Measurements from ENCODE around the gene EEF1A1. TPM values are rescaled to one million over a fixed set of nuclear protein-coding genes. Genes with fewer than 3 reads are reported as not detected.

The EEF1A1 gene
- polyA plus RNA-seq (9,858 to 11,226 TPM (median 10,860 TPM) in 3 replicates), polyA minus RNA-seq (7,780 to 11,023 TPM (median 10,902 TPM) in 3 replicates)
- 6,665 TPM for polyA plus RNA-seq (2011; ENCODE audit: low read depth)
- polyA plus RNA-seq (2011; cell fraction: cytosol; rRNA removed): 11,685 and 14,872 TPM in 2 replicates
- 3,107 and 3,232 TPM in 2 replicates for polyA plus RNA-seq (2011; cell fraction: nucleus; rRNA removed)
- polyA plus RNA-seq (2012; ENCODE audit: low replicate concordance): 6,746 and 12,205 TPM in 2 replicates
- polyA minus RNA-seq (2011; cell fraction: cytosol; rRNA and poly(A)+ RNA removed): 5,820 TPM
- polyA minus RNA-seq (2011; cell fraction: nucleus; rRNA and poly(A)+ RNA removed): 993 and 1,688 TPM in 2 replicates

- H3K9me1 ChIP-seq (ENCODE audit: control insufficient read depth, extremely low read depth, insufficient read depth, low read length): no peaks in the 10 kb centered on the region
- peak within 1 kb of the TSS; percentile 83 for H3K4me2 ChIP-seq (ENCODE audit: control insufficient read depth, extremely low read depth, insufficient read depth, low read depth, low read length)
- dilution Hi-C loops (cut with MboI; ENCODE audit: extremely low pct_ligation_motif_present, low sequenced_read_pairs): loop anchor here (25.0 kb wide), 1 partner anchor 91 kb away; no protein-coding TSS in a partner anchor
- H3K36me3 ChIP-seq (ENCODE audit: control insufficient read depth in 2 of 2, extremely low read depth in 1 of 2, insufficient read depth in 2 of 2, low read length in 2 of 2): peaks cover 11 to 36% of the 10 kb centered on the region in 2 experiments
- peak within 1 kb of the TSS; percentile 88 to 99 (median 94) for H3K4me3 ChIP-seq (ENCODE audit: control insufficient read depth in 2 of 3, extremely low read depth in 1 of 3, insufficient read depth in 2 of 3, low read depth in 1 of 3, low read length in 3 of 3)
- peaks cover 26% of the 10 kb centered on the region for H3K79me2 ChIP-seq (ENCODE audit: control insufficient read depth, insufficient read depth, low read length)
- TF ChIP-seq CTCF (optimal IDR thresholded peaks at IDR 0.05 in 1 of 3, IDR thresholded peaks at IDR 0.05 in 1 of 3, conservative IDR thresholded peaks at IDR 0.05 in 1 of 3; ENCODE audit: extremely low read depth in 1 of 3, insufficient read depth in 2 of 3, low read length in 3 of 3): no peak
- no peak for TF ChIP-seq EZH2 (IDR thresholded peaks at IDR 0.05; ENCODE audit: low read length)
- peak; percentile 95 for DNase-seq (ENCODE audit: low read depth, low spot score)
- H2AFZ ChIP-seq (ENCODE audit: control insufficient read depth, low read length): peak within 1 kb of the TSS; percentile 77
- H3K4me1 ChIP-seq (ENCODE audit: control insufficient read depth, extremely low read depth, insufficient read depth, low read length): peaks cover 23% of the 10 kb centered on the region
- peak within 1 kb of the TSS; percentile 99 for H3K27ac ChIP-seq (ENCODE audit: control insufficient read depth, insufficient read depth, low read length)
- no peak for FAIRE-seq
- H4K20me1 ChIP-seq (ENCODE audit: control insufficient read depth, extremely low read depth, insufficient read depth, low read length): peaks cover 8% of the 10 kb centered on the region
- H3K27me3 ChIP-seq (ENCODE audit: control insufficient read depth, extremely low read depth, insufficient read depth, low read length): no peaks in the 10 kb centered on the region
- H3K9ac ChIP-seq (ENCODE audit: control insufficient read depth, extremely low read depth, insufficient read depth, low read length): peak within 1 kb of the TSS; percentile 100
- H3K9me3 ChIP-seq (ENCODE audit: control insufficient read depth, low read depth, low read length): no peaks in the 10 kb centered on the region
These were observed at the start of gene EEF1A1 for GRCh38 chr6:73520688-73521350. TSS of gene EEF1A1 (minus strand) at chr6:73521032. CDS start at chr6:73520026, 1,006 bp downstream.

- FAIRE-seq: no peak
These were observed 48.3 kb upstream of the EEF1A1 start for GRCh38 chr6:73569121-73569520.

More at GRCh38 chr6:73569121-73569520, 48.3 kb upstream of the EEF1A1 start:
- DNase-seq (ENCODE audit: low read depth, low spot score): no peak
- Histone ChIP-seq H3K27ac (ENCODE audit: control insufficient read depth, insufficient read depth, low read length) (no peak overlapping the region), H3K36me3 (ENCODE audit: control insufficient read depth in 2 of 2, extremely low read depth in 1 of 2, insufficient read depth in 2 of 2, low read length in 2 of 2) (no peaks in the 10 kb centered on the region), H3K27me3 (ENCODE audit: control insufficient read depth, extremely low read depth, insufficient read depth, low read length) (no peaks in the 10 kb centered on the region), H3K4me3 (ENCODE audit: control insufficient read depth in 2 of 3, extremely low read depth in 1 of 3, insufficient read depth in 2 of 3, low read depth in 1 of 3, low read length in 3 of 3) (no peak overlapping the region), H3K4me1 (ENCODE audit: control insufficient read depth, extremely low read depth, insufficient read depth, low read length) (peaks cover 5% of the 10 kb centered on the region), H3K79me2 (ENCODE audit: control insufficient read depth, insufficient read depth, low read length) (no peaks in the 10 kb centered on the region), H3K9me1 (ENCODE audit: control insufficient read depth, extremely low read depth, insufficient read depth, low read length) (no peaks in the 10 kb centered on the region), H3K4me2 (ENCODE audit: control insufficient read depth, extremely low read depth, insufficient read depth, low read depth, low read length) (no peak overlapping the region), H3K9ac (ENCODE audit: control insufficient read depth, extremely low read depth, insufficient read depth, low read length) (no peak overlapping the region), H4K20me1 (ENCODE audit: control insufficient read depth, extremely low read depth, insufficient read depth, low read length) (no peaks in the 10 kb centered on the region), H2AFZ (ENCODE audit: control insufficient read depth, low read length) (no peak overlapping the region), H3K9me3 (ENCODE audit: control insufficient read depth, low read depth, low read length) (no peaks in the 10 kb centered on the region)
- dilution Hi-C loops (cut with MboI; ENCODE audit: extremely low pct_ligation_motif_present, low sequenced_read_pairs): no loop called here
- TF ChIP-seq CTCF (optimal IDR thresholded peaks at IDR 0.05 in 1 of 3, IDR thresholded peaks at IDR 0.05 in 1 of 3, conservative IDR thresholded peaks at IDR 0.05 in 1 of 3; ENCODE audit: extremely low read depth in 1 of 3, insufficient read depth in 2 of 3, low read length in 3 of 3) (no peak), EZH2 (IDR thresholded peaks at IDR 0.05; ENCODE audit: low read length) (no peak)
